NCI-H128 (cell line): ENCODE measurements around the gene PROCR.
"Not testable (repeated sequence)": the region's sequence is repeated elsewhere in the genome, so short reads cannot be mapped to it uniquely, and the experiment has no call there.

ENCODE experiments used
- DNase-seq: peaks from one replicate; lab custom pipeline; 2025; ENCODE audit not compliant: unreplicated experiment; lab: John Stamatoyannopoulos, UW

Gene PROCR

GRCh38 chr20:35192118-35192872 lies 20.4 kb downstream of the PROCR start:
- no peak for DNase-seq

GRCh38 chr20:35193031-35193791 lies 21.3 kb downstream of the PROCR start:
- DNase-seq, result not testable (repeated sequence)

GRCh38 chr20:35196313-35196712 lies 24.4 kb downstream of the PROCR start:
- DNase-seq, result no peak

GRCh38 chr20:35199740-35200139 lies 27.9 kb downstream of the PROCR start:
- DNase-seq, result no peak

GRCh38 chr20:35200267-35200666 lies 28.4 kb downstream of the PROCR start:
- no peak for DNase-seq

- not testable (repeated sequence) for DNase-seq
These were observed 29.6 kb downstream of the PROCR start for GRCh38 chr20:35201467-35201866.

- DNase-seq, result no peak
These were observed 34.9 kb downstream of the PROCR start for GRCh38 chr20:35206802-35207201.

GRCh38 chr20:35207950-35208611 lies 36.2 kb downstream of the PROCR start:
- DNase-seq, result peak; percentile 60

- DNase-seq, result no peak
These were observed 43.4 kb downstream of the PROCR start for GRCh38 chr20:35215066-35215956.

- no peak for DNase-seq
These were observed 44.7 kb downstream of the PROCR start for GRCh38 chr20:35216541-35216940.

- DNase-seq, result no peak
These were observed 52.1 kb downstream of the PROCR start for GRCh38 chr20:35223941-35224340.

- DNase-seq, result no peak
These were observed 52.7 kb downstream of the PROCR start for GRCh38 chr20:35224536-35224935.

GRCh38 chr20:35225319-35226125 lies 53.6 kb downstream of the PROCR start:
- DNase-seq, result no peak

GRCh38 chr20:35226126-35226883 lies 54.4 kb downstream of the PROCR start, which contains the start of gene MMP24:
Gene MMP24 (plus strand): TSS chr20:35226690. CDS start chr20:35226739, 49 bp downstream.
- no peak for DNase-seq
